ENCODE measurements around the gene MAST4.

The MAST4 gene

GRCh38 chr5:67139030-67139429 lies 542.8 kb downstream of the MAST4 start:
- DNase-seq = no peak
- no peak overlapping the region for H3K27ac ChIP-seq (ENCODE audit: low read length)
- no peak overlapping the region for H3K9ac ChIP-seq (ENCODE audit: low read length)
- no peaks in the 10 kb centered on the region for H3K79me2 ChIP-seq (ENCODE audit: low read length)
- no peaks in the 10 kb centered on the region for H3K27me3 ChIP-seq (replicated peaks; ENCODE audit: insufficient read depth, low read length)
- H3K4me2 ChIP-seq (ENCODE audit: low read depth, low read length) = no peak overlapping the region
- H3K4me3 ChIP-seq (ENCODE audit: low read length) = no peak overlapping the region
- H3K9me2 ChIP-seq (replicated peaks; ENCODE audit: insufficient read depth, low read length) = no peaks in the 10 kb centered on the region
- TF ChIP-seq CTCF (IDR thresholded peaks at IDR 0.05; ENCODE audit: low read length) = no peak
- no peak for TF ChIP-seq EZH2phosphoT487 (IDR thresholded peaks at IDR 0.05; ENCODE audit: low read length)
- TF ChIP-seq EZH2 (optimal IDR thresholded peaks at IDR 0.05; ENCODE audit: low read depth, low read length) = no peak
- H4K20me1 ChIP-seq (ENCODE audit: insufficient read depth, low read length) = no peaks in the 10 kb centered on the region
- H3K36me3 ChIP-seq (replicated peaks; ENCODE audit: insufficient read depth, low read length) = no peaks in the 10 kb centered on the region
- no peaks in the 10 kb centered on the region for H3F3A ChIP-seq (ENCODE audit: insufficient read depth, low read length)
- H3K4me1 ChIP-seq (ENCODE audit: low read length) = no peaks in the 10 kb centered on the region
- H2AFZ ChIP-seq (ENCODE audit: low read length) = no peak overlapping the region
- no peaks in the 10 kb centered on the region for H3K9me3 ChIP-seq (replicated peaks; ENCODE audit: insufficient read depth, low read length)

GRCh38 chr5:67140413-67140812 lies 544.2 kb downstream of the MAST4 start:
- no peak for TF ChIP-seq CTCF (IDR thresholded peaks at IDR 0.05; ENCODE audit: low read length)
- no peak for TF ChIP-seq EZH2phosphoT487 (IDR thresholded peaks at IDR 0.05; ENCODE audit: low read length)
- no peak for TF ChIP-seq EZH2 (optimal IDR thresholded peaks at IDR 0.05; ENCODE audit: low read depth, low read length)
- Histone ChIP-seq H3K4me3 (ENCODE audit: low read length) (no peak overlapping the region), H3K27me3 (replicated peaks; ENCODE audit: insufficient read depth, low read length) (no peaks in the 10 kb centered on the region), H3K4me1 (ENCODE audit: low read length) (no peaks in the 10 kb centered on the region), H3K27ac (ENCODE audit: low read length) (no peak overlapping the region), H3K9me3 (replicated peaks; ENCODE audit: insufficient read depth, low read length) (no peaks in the 10 kb centered on the region), H3K9ac (ENCODE audit: low read length) (no peak overlapping the region), H4K20me1 (ENCODE audit: insufficient read depth, low read length) (no peaks in the 10 kb centered on the region), H3K9me2 (replicated peaks; ENCODE audit: insufficient read depth, low read length) (no peaks in the 10 kb centered on the region), H2AFZ (ENCODE audit: low read length) (no peak overlapping the region), H3K79me2 (ENCODE audit: low read length) (no peaks in the 10 kb centered on the region), H3K36me3 (replicated peaks; ENCODE audit: insufficient read depth, low read length) (no peaks in the 10 kb centered on the region), H3F3A (ENCODE audit: insufficient read depth, low read length) (no peaks in the 10 kb centered on the region), H3K4me2 (ENCODE audit: low read depth, low read length) (no peak overlapping the region)
- DNase-seq = no peak

GRCh38 chr5:67141644-67142043 lies 545.5 kb downstream of the MAST4 start:
- Histone ChIP-seq H3K9ac (ENCODE audit: low read length) (no peak overlapping the region), H3K27ac (ENCODE audit: low read length) (no peak overlapping the region), H4K20me1 (ENCODE audit: insufficient read depth, low read length) (no peaks in the 10 kb centered on the region), H3K79me2 (ENCODE audit: low read length) (no peaks in the 10 kb centered on the region), H3K9me2 (replicated peaks; ENCODE audit: insufficient read depth, low read length) (no peaks in the 10 kb centered on the region), H3K4me2 (ENCODE audit: low read depth, low read length) (no peak overlapping the region), H3K9me3 (replicated peaks; ENCODE audit: insufficient read depth, low read length) (no peaks in the 10 kb centered on the region), H3K36me3 (replicated peaks; ENCODE audit: insufficient read depth, low read length) (no peaks in the 10 kb centered on the region), H3F3A (ENCODE audit: insufficient read depth, low read length) (no peaks in the 10 kb centered on the region), H2AFZ (ENCODE audit: low read length) (no peak overlapping the region), H3K4me1 (ENCODE audit: low read length) (no peaks in the 10 kb centered on the region), H3K4me3 (ENCODE audit: low read length) (no peak overlapping the region), H3K27me3 (replicated peaks; ENCODE audit: insufficient read depth, low read length) (no peaks in the 10 kb centered on the region)
- TF ChIP-seq EZH2phosphoT487 (IDR thresholded peaks at IDR 0.05; ENCODE audit: low read length) (no peak), CTCF (IDR thresholded peaks at IDR 0.05; ENCODE audit: low read length) (no peak), EZH2 (optimal IDR thresholded peaks at IDR 0.05; ENCODE audit: low read depth, low read length) (no peak)
- DNase-seq = no peak

Measured in MM.1S (cell line).